PC-3 (cell line): Measurements from ENCODE around the gene PCK2. TPM values are rescaled to one million over a fixed set of nuclear protein-coding genes. Genes with fewer than 3 reads are reported as not detected.

ENCODE experiments used
- ATAC-seq: fragments of 200-7000 bp; cut with Tn5 transposase; 2 replicates; pipeline ENCODE4 v1.9.1; 2020; ENCODE audit warnings: mild to moderate bottlenecking, moderate library complexity
- BruUV-seq: library from RNA; stranded (reverse); fragments of 400-500 nt; replicated peaks from 2 replicates; lab custom pipeline; 2021; lab: Mats Ljungman, UMichigan
- CTCF ChIA-PET: fragments of 300-600 bp; sonication (Branson Sonifier 250); formaldehyde crosslinking; loops from one replicate; lab custom pipeline; 2022; ENCODE audit warnings: antibody characterized with exemption; lab: Charles Lee
- POLR2A ChIA-PET: fragments of 300-600 bp; sonication (Branson Sonifier 250); formaldehyde crosslinking; loops from one replicate; lab custom pipeline; 2022; ENCODE audit warnings: antibody characterized with exemption; ENCODE audit not compliant: unreplicated experiment; lab: Charles Lee
- DNase-seq: peaks from one replicate; pipeline ENCODE4 v3.0.0-alpha.2; 2015
- H2AFZ ChIP-seq: fragments of 300-600 bp; sonication (generic); 2 replicates; pipeline ENCODE4 v1.6.0; 2016; ENCODE audit warnings: antibody characterized with exemption, low read length
- H3F3A ChIP-seq: fragments of 300-600 bp; sonication (generic); one replicate; pipeline ENCODE4 v1.6.0; 2017; ENCODE audit warnings: antibody characterized with exemption, low read length, control low read depth, mild to moderate bottlenecking; ENCODE audit not compliant: unreplicated experiment
- H3K27ac ChIP-seq: fragments of 300-600 bp; sonication (generic); 2 replicates; pipeline ENCODE4 v1.5.1; 2016; ENCODE audit warnings: mild to moderate bottlenecking, low read length
- H3K27me3 ChIP-seq: fragments of 300-600 bp; sonication (generic); 2 replicates; pipeline ENCODE4 v1.6.1; 2016; ENCODE audit warnings: low read length, mixed read lengths
- H3K36me3 ChIP-seq: fragments of 300-600 bp; sonication (generic); 2 replicates; pipeline ENCODE4 v1.6.1; 2016; ENCODE audit warnings: low read depth, mixed run types, low read length, mixed read lengths
- H3K4me1 ChIP-seq: fragments of 300-600 bp; sonication (generic); 2 replicates; pipeline ENCODE4 v1.5.1; 2016; ENCODE audit warnings: low read length; ENCODE audit not compliant: insufficient read depth
- H3K4me2 ChIP-seq: fragments of 300-600 bp; sonication (generic); 2 replicates; pipeline ENCODE4 v1.6.0; 2016; ENCODE audit warnings: low read length
- H3K4me3 ChIP-seq: fragments of 300-600 bp; sonication (generic); 2 replicates; pipeline ENCODE4 v1.5.1; 2016; ENCODE audit warnings: mild to moderate bottlenecking, low read length, mixed read lengths
- H3K79me2 ChIP-seq: fragments of 300-600 bp; sonication (generic); 2 replicates; pipeline ENCODE4 v1.6.1; 2017; ENCODE audit warnings: low read length, mixed read lengths
- H3K9ac ChIP-seq: fragments of 300-600 bp; sonication (generic); 2 replicates; pipeline ENCODE4 v1.6.0; 2016; ENCODE audit warnings: mild to moderate bottlenecking, low read length
- H3K9me2 ChIP-seq: fragments of 300-600 bp; sonication (generic); replicated peaks from 2 replicates; pipeline ENCODE4 v1.6.1; 2016; ENCODE audit warnings: mixed run types, low read length, mixed read lengths
- H3K9me3 ChIP-seq: fragments of 300-600 bp; sonication (generic); 2 replicates; pipeline ENCODE4 v1.6.1; 2016; ENCODE audit warnings: low read length, mixed read lengths
- H4K20me1 ChIP-seq: fragments of 300-600 bp; sonication (generic); 2 replicates; pipeline ENCODE4 v1.6.1; 2016; ENCODE audit warnings: low read length, mixed read lengths
- CTCF ChIP-seq: fragments of 300-600 bp; sonication (generic); conservative IDR thresholded peaks from 2 replicates; pipeline ENCODE4 v1.5.1; 2017; ENCODE audit warnings: antibody characterized with exemption, low read depth, mild to moderate bottlenecking, low read length
- EZH2 ChIP-seq: fragments of 300-600 bp; sonication (generic); IDR thresholded peaks from one replicate; pipeline ENCODE4 v1.6.1; 2017; ENCODE audit warnings: antibody characterized with exemption, mild to moderate bottlenecking, low read length; ENCODE audit not compliant: unreplicated experiment
- EZH2phosphoT487 ChIP-seq: fragments of 300-600 bp; sonication (generic); IDR thresholded peaks from 2 replicates; pipeline ENCODE4 v1.6.1; 2018; ENCODE audit warnings: mild to moderate bottlenecking, antibody characterized with exemption, low read length, borderline replicate concordance
- intact Hi-C: fragments of 100-400 bp; cut with micrococcal nuclease; formaldehyde crosslinking; loops from 2 replicates; pipeline ENCODE4 v1.9.0; 2023
- total RNA-seq: library from RNA; depleted of rRNA; stranded (reverse); fragments of >200 nt; gene quantifications from 2 replicates; pipeline ENCODE4 v1.2.3, GENCODE V29; 2014

PCK2 gene
- total RNA-seq, 1 experiment from 2014 or later, result 11.6 TPM

- CTCF ChIA-PET, result interaction anchor here (1.2 kb wide), 1 partner anchor 33 kb away, joined by 4 read pairs; no protein-coding TSS in a partner anchor
- H3K4me3 ChIP-seq, result peak within 1 kb of the TSS; percentile 91
- no peaks in the 10 kb centered on the region for H3F3A ChIP-seq
Observed at GRCh38 chr14:24141097-24141880, 47.2 kb downstream of the PCK2 start, which contains the start of gene EMC9. Gene EMC9 (minus strand): TSS chr14:24141591. CDS start chr14:24141304, 287 bp downstream.

DNA sequence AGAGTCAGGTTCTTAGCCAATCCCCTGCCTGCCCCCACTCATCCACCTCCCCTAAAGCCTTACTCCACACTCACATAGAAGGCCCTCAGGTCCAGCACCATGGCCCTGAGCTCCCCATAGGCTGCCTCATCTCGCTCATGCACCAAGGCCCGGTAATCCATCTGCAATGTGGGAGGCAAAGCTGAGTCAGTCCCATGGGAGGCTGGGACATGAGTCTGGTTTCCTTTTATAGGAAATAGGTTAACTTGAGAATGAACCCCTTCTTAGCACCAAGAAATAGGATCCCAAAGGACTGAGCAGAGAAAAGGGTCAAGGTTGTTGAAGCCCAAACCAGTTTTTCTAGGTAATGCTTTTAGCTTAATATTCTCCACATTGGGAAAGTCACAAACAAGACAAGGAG is 49.4 kb downstream of the PCK2 start:
- ChIA-PET POLR2A (no interaction called here), CTCF (no interaction called here)
- intact Hi-C loops, result no loop called here
- Histone ChIP-seq H3K9me2 (no peaks in the 10 kb centered on the region), H3K27me3 (no peaks in the 10 kb centered on the region), H4K20me1 (no peaks in the 10 kb centered on the region), H3F3A (no peaks in the 10 kb centered on the region), H3K36me3 (peaks cover 11% of the 10 kb centered on the region; the same call in 1 of the 2 replicates), H2AFZ (no peak overlapping the region), H3K9ac (no peak overlapping the region), H3K4me3 (no peak overlapping the region), H3K27ac (no peak overlapping the region), H3K4me2 (no peak overlapping the region), H3K79me2 (peaks cover 59% of the 10 kb centered on the region), H3K4me1 (peaks cover 26% of the 10 kb centered on the region), H3K9me3 (no peaks in the 10 kb centered on the region)
- DNase-seq, result no peak
- no TSS peak for BruUV-seq
- TF ChIP-seq EZH2phosphoT487 (no peak), CTCF (no peak), EZH2 (no peak)
- no peak for ATAC-seq

More at GRCh38 chr14:24141097-24141880, 47.2 kb downstream of the PCK2 start, which contains the start of gene EMC9:
- BruUV-seq, result TSS peak; percentile 65
- DNase-seq, result peak; percentile 99
- Histone ChIP-seq H3K9ac (peak within 1 kb of the TSS; percentile 75), H3K9me2 (no peaks in the 10 kb centered on the region), H2AFZ (peak within 1 kb of the TSS; percentile 73), H3K36me3 (peaks cover 19% of the 10 kb centered on the region; the same call in 1 of the 2 replicates), H3K4me2 (peak within 1 kb of the TSS; percentile 92), H3K9me3 (no peaks in the 10 kb centered on the region), H3K4me1 (peaks cover 30% of the 10 kb centered on the region), H4K20me1 (no peaks in the 10 kb centered on the region), H3K27me3 (no peaks in the 10 kb centered on the region), H3K27ac (peak within 1 kb of the TSS; percentile 33), H3K79me2 (peaks cover 58% of the 10 kb centered on the region)
- ATAC-seq, result peak; percentile 85
- intact Hi-C loops, result loop anchor here (1.0 to 2.0 kb wide), 2 partner anchors 27 to 46 kb away; partner anchors contain the start of genes DCAF11, NRL and PCK2
- TF ChIP-seq CTCF (no peak), EZH2 (no peak)
- POLR2A ChIA-PET, result interaction anchor here (0.5 to 1.3 kb wide), 5 partner anchors 20 to 820 kb away, joined by 3 to 7 read pairs (median 5); partner anchors contain the start of genes DCAF11, IRF9, NRL and PABPN1
